ENCODE data around the gene ACACB.

The ACACB gene

DNA sequence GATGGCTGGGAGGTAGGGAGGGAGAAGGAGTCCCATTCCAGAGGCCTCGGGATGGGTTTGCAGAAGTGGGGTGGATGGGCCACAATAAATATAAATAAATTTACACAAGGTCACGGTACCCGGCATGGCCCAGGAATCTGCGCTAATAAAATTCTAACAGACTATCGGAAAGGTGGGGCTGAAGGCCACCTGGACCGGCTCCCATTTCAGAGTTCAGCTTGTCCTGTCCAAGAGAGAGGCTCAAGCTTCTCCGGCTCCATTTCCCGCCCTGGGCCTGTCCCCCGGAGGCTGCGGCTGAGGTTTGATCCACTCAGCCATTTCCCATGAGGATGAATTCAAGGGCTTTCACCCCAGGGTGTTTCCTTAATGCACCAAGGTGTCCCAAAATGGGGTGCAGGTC is 162.5 kb downstream of the ACACB start:
- DNase-seq (ENCODE audit: low read depth), result no peak

DNA sequence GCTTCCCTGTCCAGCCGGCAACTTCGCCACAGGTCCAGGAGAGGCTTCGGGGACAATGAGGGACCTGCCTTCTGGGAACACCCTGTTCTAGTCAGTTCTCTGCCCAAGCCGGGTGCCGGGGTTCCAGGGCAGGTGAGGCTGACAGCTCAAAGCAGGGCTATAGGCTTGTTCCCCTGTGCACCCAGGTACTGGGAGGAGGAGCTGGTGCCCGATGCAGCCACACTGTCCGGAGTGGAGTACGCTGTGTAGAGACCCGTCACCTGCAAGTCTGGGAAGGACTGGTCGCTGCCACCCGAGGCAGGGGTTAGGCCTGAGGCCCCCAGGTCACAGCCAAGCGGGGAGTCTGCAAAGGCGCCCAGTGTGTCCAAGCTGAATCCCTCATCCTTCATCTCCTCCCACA is 163.1 kb downstream of the ACACB start:
- no peak for DNase-seq (ENCODE audit: low read depth)

DNA sequence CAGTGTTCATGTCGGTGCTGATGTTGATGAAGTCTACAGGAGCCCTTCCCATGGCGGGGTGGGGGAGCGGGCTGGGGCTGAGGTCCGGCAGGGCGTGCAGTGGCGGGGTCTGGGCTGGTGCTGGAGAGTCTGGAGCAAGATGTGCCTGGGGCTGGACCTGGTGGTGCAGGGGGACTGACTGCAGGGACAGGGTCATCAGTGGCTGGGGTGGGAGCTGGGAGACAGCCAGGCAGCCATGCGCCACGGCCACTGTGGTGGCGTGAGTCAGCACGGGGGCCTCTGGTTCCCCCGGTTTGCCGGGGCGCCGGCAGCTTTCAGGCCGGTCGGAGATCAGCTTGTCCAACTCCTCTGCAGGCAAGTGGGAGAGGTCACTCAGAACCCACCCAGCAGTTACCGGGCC is 165.1 kb downstream of the ACACB start:
- no peak for DNase-seq (ENCODE audit: low read depth)

DNA sequence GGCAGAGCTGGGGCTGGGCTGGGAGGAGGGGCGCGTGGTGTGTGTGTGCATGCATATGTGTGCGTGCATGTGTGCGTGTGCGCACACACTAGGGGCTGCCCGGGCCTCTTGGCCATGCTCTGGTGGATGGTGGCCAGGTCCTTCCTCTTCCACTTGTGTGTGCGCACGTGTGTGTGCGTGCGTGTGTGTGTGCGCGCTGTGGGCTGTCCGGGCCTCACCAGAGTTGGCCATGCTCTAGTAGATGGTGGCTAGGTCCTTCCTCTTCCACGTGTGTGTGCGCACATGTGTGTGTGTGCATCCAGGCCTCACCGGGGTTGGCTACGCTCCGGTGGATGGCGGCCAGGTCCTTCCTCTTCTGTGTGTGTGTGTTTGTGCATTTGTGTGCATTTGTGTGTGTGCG is 168.0 kb downstream of the ACACB start:
- DNase-seq (ENCODE audit: low read depth), result no peak

DNA sequence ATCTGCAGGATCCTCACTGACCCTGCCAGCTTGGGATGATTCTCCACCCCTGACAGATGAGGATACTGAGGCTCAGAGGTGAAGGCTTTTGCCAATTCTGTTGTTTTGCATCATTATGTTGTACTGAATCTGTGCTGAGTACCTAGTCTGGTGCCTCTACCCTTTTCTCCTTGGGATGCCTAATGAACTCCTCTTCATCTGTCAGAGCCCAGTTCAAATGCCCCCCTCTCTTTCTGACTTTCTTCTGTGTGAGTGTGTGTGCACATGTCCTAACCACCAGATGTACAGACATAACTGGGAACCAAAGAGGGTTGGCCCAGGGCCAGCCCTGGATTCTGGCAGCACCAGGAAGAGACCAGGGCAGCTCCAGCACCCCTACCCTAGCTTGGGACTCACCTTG is 169.9 kb downstream of the ACACB start:
- DNase-seq (ENCODE audit: low read depth), result no peak

DNA sequence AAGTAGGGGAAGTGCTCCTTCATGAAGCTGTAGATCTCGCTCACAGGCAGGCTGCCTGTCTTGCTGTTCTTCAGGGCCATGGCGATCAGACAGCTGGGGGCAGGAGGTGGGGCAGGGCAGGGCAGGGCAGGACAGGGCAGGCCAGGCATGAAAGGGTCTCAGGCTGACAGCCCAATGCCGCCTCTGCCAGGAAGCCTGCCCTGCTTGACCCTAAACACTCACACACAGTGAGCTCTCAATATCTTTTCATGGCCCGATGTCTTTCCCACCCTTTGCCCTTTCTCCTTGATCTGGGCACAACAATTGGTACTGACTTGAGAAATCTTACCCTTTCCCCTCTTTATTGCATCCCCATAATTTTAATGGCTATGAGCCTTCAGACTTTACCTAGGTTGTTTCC is 170.3 kb downstream of the ACACB start:
- no peak for DNase-seq (ENCODE audit: low read depth)

DNA sequence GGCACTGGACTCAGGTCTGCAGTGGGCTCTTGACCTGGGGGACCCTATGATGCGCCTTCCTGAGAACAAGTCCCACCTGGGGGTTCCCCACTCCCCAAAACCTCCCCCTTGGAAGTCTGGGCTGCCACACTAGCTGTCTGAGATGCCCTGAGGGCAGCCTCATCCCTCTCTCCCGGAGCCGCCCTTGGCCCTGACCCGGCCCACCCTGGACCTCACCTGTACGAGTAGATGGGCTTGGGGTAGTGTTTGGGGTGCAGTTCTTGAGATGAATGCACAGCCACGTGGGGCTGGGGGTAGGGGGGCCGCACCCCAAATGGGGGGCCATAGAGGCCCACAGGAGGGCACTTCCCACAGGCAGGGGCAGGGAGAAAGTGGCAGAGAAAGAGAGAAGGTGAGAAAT is 170.8 kb downstream of the ACACB start:
- DNase-seq (ENCODE audit: low read depth), result no peak

DNA sequence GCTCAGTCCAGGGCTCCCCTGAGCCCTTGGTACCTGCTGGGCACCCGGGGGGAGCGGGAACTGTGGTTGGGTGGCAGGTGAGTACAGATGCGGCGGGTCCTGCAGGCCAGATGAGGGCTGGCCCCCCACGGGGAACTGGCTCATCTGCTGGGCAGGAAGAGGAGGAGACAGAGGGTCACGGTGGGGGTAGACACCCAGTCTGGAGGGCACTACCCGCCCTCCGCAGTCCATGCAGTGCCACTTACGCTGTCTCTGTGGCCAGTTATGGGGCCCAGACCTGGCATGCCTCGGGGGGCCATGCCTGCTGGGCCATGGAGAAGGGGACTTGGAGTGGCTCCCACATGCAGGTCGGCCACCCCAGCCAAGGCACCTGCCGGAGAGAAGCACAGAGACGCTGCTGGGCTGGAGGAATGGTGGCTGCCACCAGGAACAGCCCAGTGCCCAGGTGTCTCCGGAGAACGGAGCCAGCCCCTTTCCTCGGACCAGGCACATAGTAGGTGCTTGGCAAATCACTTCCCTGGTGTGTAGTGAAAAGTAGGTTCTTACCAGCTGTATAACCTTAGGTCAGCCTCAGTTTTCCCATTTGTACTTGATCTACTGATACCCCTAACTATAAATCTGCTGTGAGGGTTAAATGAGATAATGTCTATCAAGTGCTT is 171.6 kb downstream of the ACACB start:
- no peak for DNase-seq (ENCODE audit: low read depth)

DNA sequence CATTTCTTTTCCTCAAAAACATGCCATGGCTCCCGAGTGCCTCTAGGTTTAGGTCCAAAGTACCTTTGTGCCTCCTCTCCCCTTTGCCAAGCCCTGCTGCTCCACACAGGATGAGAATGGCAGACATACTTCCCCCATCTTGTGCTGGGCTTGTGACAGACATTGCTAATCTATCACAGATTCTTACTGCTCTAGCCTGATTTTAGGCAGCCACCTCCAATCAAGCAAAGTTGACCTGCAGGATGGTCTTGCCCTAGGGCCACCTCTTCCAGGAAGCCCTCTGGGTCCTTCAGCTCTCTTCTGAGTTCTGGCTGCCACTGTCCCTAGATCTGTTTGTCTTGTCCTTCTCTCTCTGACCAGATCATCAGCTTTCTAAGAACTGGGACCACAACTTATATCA is 172.2 kb downstream of the ACACB start:
- DNase-seq (ENCODE audit: low read depth), result no peak

DNA sequence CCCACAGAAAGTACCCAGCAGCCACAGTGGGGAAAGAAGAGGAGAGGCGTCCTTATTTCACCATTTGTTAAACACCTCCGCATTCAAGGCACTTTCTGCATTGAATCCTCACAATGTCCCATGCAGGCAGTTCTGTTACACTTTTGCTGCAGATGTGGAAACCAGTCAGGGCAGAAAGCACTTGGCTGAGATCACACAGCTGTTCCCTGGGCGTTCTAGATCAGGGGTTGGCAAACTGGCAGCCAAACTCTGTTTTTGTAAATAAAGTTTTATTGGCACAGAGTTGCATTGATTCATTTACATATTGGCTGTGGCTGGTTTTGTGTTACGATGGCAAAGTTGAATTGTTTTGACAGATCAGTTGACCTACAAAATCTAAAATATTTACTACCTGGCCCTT is 172.6 kb downstream of the ACACB start:
- no peak for DNase-seq (ENCODE audit: low read depth)

DNA sequence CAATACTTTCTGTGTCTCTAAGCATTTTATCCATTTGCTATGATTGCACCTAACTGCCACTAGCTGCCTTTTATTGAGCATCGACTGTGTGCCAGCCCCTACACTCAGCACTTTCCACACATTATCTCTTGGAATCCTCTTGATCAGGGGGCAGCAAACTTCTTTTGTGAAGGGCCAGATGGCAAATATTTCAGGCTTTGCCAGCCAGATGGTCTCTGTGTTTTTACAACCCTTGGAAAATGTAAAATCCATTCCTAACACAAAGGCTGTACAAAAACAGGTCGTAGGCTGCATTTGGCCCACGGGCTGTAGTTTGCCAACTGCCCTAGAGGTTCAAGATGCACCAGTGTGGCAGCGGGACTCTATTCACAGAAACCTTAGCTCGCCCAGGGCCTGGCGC is 173.2 kb downstream of the ACACB start:
- DNase-seq (ENCODE audit: low read depth), result no peak

DNA sequence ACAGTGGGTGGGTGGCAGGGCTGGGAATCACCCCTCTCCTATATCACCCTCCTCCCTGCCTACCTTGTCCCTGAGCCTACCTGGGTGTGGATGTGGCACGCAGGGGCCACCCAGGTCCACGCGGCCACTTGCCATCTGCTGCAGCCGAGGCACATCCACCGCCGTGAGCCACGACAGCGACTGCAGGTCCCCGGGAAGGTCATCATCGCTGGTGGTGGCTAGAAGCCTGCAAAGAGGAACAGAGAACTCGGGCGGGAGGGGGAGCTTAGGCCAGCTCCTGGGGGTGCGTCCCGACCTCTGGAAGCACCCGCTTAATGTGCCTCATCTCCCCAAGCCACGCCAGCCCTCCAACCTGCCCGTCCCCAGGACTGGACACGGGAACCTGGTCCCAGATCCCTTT is 173.7 kb downstream of the ACACB start:
- no peak for DNase-seq (ENCODE audit: low read depth)

DNA sequence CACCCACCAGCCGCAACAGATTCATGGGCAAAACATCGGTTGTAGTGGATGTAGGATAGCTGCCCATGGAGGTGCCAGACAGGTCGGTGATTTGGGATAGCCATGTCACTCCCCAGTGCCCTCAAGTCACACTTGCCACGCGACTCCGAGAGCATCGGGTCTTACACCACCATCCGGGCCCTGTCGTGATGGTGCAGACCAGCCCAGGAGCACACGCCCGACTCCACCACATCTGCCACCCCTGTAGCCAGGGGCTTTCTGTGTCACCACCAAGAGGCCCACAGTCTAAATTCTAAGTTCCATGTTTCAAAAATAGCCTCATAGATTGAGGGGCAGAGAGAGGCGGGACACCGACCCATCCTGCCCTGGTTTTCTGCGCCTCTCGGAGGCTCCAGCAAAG is 174.7 kb downstream of the ACACB start:
- no peak for DNase-seq (ENCODE audit: low read depth)

DNA sequence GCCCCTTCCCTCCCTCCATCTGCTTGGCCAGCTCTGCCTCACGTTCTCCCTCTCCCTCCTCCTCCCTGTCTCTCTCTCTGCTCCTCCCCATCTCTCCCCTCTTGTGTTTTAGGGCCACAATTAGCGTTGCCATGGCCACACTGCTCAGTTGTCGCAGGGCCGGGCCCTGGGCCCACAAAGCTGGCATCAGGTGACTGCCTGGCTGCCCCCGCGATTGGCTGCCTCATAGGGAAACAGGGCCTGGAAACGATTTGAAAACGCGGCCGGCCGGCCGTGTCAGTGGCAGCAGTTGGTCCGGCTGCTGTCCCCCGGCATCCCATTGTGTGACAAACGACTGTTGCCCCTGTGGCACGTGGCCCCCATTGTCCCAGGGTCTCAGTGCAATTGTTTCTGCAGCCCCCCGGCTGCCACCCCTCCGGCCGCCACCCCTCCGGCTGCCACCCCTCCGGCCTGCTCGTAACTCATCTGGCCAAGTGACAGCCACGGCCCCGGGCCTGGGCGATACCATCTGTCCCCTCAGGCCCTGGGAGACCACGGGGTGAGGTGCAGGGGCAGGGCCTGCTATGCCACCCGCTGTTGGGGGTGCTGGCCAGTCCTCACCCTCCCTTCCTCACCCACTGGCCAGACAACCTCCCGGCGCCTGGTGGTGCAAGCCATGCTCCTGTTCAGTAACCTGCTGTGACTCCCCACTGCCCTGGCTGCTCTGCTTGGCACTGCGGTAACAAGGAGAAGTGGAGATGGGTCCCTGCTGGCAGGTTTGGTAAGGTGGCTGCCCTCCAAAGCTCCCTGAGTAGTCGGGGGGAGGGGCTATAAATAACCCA is 175.3 kb downstream of the ACACB start:
- DNase-seq (ENCODE audit: low read depth), result no peak

DNA sequence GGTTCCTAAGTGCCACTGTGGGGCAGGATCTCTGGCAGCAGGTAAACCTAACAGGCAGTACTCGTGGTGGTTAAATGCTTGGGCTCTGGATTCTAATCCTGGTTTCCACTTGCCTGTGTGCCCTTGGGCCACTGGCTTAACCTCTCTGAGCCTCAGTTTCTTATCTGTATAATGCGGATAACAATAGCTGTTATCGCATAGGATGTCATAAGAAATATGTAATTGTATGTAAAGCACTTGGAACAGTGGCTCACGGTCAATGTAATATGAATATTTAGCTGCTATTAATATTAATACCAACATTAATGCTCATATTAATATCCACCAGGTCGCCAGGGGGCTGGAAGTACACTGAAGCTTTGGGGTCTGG is 175.9 kb downstream of the ACACB start:
- no peak for DNase-seq (ENCODE audit: low read depth)

DNA sequence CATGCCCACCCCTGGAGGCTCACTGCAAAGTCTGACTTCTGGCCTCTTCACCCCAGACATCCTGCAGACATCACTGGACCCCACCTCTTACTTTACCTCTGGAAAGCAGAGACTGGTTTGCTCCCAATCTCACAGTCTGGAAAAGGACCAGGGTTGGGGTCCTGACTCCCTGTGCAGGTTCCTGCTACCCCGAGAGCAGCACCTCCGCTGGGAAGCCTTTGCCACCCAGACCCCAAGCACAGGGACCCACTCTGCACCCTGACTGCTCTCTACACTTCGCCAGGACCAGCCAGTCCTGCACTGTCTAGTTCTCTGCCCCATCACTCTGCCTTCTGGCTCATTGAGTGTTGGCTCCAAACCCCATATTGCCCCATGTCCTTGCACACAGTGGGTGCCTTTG is 176.7 kb downstream of the ACACB start:
- DNase-seq (ENCODE audit: low read depth), result no peak

DNA sequence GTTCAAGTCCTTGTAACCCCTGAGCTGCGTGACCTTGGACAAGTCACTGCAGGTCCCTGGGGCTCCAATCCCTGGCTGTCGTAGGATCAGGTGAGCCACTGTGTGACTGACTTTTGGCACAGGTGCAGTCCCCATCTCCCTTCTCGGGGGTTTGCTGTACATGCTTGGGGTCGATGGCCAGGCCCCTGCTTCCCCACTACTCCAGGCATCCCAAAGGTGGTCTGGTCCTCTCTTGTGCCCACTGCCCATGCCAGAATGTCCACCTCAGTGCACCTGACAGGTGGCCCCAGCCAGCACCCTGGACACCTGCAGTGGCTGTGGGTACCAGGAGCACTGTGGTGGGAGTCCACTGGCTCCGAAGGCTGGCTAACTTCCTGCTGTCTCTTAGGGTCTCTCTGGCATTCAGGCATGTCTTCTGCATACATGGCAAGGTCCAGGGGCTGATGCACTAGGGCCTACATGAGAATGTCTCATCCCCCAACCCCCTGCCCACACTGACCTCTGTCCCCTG is 178.0 kb downstream of the ACACB start:
- no peak for DNase-seq (ENCODE audit: low read depth)

DNA sequence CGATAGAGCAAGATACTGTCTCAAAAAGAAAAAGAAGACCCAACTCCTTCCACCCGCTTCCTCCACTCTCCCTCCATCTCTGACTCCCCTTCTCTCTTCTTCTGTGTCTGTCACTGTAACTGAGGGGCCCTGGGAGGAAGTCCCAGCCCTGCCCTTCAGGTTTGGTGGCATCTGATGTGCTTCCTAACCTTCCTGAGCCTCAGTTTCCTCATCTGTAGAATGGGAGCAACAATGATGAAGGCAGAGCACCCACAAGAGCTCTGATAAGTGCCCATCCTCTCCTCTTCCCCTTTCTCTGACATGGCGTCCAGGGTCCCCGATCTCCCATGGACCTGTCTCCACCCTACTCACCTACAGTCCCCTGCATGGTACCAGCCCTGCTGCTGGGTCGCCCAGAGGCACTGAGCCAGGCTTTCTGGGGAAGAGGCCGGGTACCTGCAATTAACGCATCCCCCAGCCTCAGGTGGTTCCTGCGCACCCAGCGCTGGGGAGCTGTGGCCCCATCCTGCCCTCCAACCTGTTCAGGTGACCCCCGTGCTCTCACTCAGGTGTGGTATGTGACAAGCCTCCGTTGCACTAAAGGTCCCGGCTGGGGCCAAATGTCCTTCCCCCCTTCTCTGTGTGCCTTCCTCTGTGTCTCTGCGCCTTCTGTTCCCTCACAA is 179.5 kb downstream of the ACACB start:
- no peak for DNase-seq (ENCODE audit: low read depth)

DNA sequence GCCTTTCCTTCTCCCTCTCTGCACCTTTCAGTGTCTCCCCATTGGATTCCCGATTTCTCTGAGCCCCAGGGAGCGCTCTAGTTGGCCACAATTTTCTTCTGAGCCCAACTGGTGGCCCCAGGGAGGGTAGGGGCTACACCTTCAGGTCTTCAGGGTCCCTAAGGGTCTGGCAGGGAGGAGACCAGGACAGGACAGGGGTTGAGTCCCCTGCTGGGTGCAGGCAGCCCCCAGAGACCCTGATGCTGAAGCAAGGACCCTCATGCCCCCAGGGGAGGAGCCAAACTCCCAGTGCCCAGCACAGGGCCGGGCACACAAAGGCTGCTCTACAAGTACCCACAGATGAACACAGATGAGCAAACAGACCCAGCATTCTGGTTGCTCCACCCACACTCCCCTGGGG is 180.0 kb downstream of the ACACB start:
- no peak for DNase-seq (ENCODE audit: low read depth)

DNA sequence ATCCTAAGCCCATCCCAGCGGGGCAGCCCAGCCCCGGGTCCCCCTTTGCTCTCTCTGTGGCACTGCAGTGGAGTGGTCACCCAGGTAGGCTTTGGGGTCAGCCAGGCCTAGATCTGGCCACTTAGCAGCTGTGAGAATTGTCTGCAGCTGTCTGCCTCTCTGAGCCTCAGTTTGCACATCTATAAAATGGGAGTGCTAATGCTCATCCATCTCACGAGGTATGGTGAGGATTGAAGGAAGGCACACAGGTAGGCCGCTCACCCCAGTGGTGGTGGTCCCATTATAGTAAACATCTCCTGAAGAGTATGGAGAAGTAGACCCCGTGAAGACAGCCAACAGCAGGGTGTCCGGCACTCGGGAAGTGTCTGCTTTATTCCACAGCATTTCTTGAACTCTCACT is 183.5 kb downstream of the ACACB start:
- DNase-seq (ENCODE audit: low read depth), result no peak

DNA sequence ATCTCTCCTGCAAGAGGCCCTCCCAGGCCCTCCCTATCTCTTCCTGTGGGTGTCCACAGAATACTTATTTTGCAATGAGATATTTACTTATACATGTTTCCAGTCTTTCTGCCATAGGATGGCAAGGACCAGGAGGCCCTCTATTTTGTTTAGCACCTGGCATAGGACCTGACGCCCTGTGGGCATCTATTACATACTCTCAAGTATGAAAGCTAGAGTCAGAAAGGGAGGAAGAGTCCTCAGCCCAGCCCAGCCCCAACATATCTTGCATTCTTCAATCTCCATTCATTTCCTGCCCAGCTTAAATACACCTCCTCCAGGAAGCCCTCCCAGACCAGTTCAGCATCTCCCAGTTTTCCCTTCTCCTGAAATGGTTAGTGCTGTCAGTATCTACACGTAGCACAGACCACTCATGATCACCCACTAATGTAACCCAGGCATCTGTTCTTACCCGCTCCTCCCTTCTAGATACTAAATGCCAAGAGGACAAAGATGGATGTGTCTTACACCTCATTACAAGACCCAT is 185.3 kb downstream of the ACACB start:
- DNase-seq (ENCODE audit: low read depth), result no peak

DNA sequence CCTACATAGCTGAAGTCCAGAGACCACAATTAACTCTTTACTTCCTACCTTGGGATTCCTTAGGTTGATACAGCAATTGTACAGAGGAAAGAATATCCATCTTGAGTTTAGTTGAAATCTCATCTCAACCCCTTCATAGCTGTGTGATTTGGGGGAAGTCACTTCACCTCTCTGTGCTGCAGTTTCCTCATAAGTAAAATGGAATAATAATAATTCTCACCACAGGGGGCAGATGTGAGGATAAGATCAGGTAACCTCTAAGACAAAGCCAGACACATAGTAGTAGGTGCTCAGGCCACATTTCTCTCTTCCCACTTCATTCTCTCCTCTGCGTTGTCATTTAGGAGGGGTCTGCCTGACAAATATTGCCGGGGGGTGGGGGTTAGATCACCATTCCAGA is 186.0 kb downstream of the ACACB start:
- no peak for DNase-seq (ENCODE audit: low read depth)

DNA sequence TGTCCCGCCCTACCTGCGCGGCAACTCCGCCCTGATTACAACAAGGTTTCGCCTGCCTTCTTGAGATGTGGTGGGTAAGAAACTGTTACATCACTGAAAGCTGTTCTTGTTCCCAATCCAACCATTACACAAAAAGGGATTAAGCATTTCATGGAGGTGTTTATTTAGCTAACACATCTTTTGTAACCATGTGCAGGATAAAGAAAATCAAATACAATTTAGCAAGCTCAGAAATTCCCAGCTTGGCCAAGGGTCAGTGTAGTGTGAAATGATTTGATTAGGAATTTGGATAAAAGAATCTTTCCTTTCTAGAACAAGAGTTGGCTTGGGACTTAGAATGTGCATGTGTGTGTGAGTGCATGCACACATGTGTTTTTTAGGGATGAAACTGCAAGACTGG is 186.4 kb downstream of the ACACB start:
- no peak for DNase-seq (ENCODE audit: low read depth)
